IMR-90 (cell line): Measurements from ENCODE around the gene PIK3C2A. TPM values are rescaled to one million over a fixed set of nuclear protein-coding genes. Genes with fewer than 3 reads are reported as not detected.
A peak's percentile ranks its signal among the peaks of the same experiment; 100 is the strongest.

Experiments used
- ATAC-seq: fragments of 200-7000 bp; cut with Tn5 transposase; 2 replicates; pipeline ENCODE4 v1.9.1; 2020; ENCODE audit warnings: low read depth, mild to moderate bottlenecking, moderate library complexity
- BruUV-seq: library from RNA; stranded (reverse); fragments of 400-500 nt; replicated peaks from 2 replicates; lab custom pipeline; 2021; lab: Mats Ljungman, UMichigan
- CTCF ChIA-PET: fragments of 300-600 bp; formaldehyde crosslinking; extraction: SDS; loops from one replicate; lab custom pipeline; 2021; ENCODE audit warnings: antibody characterized with exemption; lab: Yijun Ruan, JAX
- POLR2A ChIA-PET: fragments of 300-600 bp; sonication (Branson Sonifier 250); formaldehyde crosslinking; loops from one replicate; lab custom pipeline; 2022; ENCODE audit warnings: antibody characterized with exemption; ENCODE audit not compliant: unreplicated experiment; lab: Charles Lee
- DNase-seq: peaks from one replicate; pipeline ENCODE4 v3.0.0; 2013
- H2AFZ ChIP-seq: replicated peaks from 2 replicates; pipeline ENCODE3; 2013; ENCODE audit warnings: low read length, mild to moderate bottlenecking; ENCODE audit not compliant: poor library complexity
- H2AK5ac ChIP-seq: 2 replicates; pipeline ENCODE4 v1.6.1; 2013; ENCODE audit warnings: low read depth, low read length, inconsistent platforms
- H2AK9ac ChIP-seq: replicated peaks from 2 replicates; pipeline ENCODE3; 2013; ENCODE audit warnings: mild to moderate bottlenecking, low read depth, low read length, moderate library complexity; ENCODE audit not compliant: poor library complexity
- H2BK120ac ChIP-seq: 2 replicates; pipeline ENCODE4 v1.6.1; 2013; ENCODE audit warnings: low read depth, low read length, inconsistent platforms
- H2BK15ac ChIP-seq: 3 replicates; pipeline ENCODE4 v1.6.1; 2013; ENCODE audit warnings: low read depth, low read length, inconsistent platforms
- H2BK20ac ChIP-seq: 2 replicates; pipeline ENCODE4 v1.6.1; 2013; ENCODE audit warnings: low read depth, mild to moderate bottlenecking, inconsistent platforms, low read length, moderate library complexity
- H2BK5ac ChIP-seq: 2 replicates; pipeline ENCODE4 v1.6.1; 2013; ENCODE audit warnings: mild to moderate bottlenecking, low read depth, low read length, inconsistent platforms; ENCODE audit not compliant: poor library complexity, severe bottlenecking
- H3K14ac ChIP-seq: replicated peaks from 2 replicates; pipeline ENCODE4 v1.6.1; 2013; ENCODE audit warnings: low read depth, low read length, inconsistent platforms
- H3K18ac ChIP-seq: 2 replicates; pipeline ENCODE4 v1.6.1; 2013; ENCODE audit warnings: low read depth, low read length, control low read depth
- H3K23ac ChIP-seq: 2 replicates; pipeline ENCODE4 v1.6.1; 2013; ENCODE audit warnings: low read depth, low read length, inconsistent platforms
- H3K27ac ChIP-seq: 2 replicates; pipeline ENCODE4 v1.5.1; 2013; ENCODE audit warnings: mild to moderate bottlenecking, control low read depth, low read length; ENCODE audit not compliant: insufficient read depth
- H3K27me3 ChIP-seq: 2 replicates; pipeline ENCODE4 v1.6.1; 2013; ENCODE audit warnings: low read length; ENCODE audit not compliant: control insufficient read depth, insufficient read depth
- H3K36me3 ChIP-seq: 2 replicates; pipeline ENCODE4 v1.6.1; 2013; ENCODE audit warnings: low read length, mixed read lengths; ENCODE audit not compliant: control insufficient read depth, insufficient read depth
- H3K4ac ChIP-seq: 2 replicates; pipeline ENCODE4 v1.6.1; 2013; ENCODE audit warnings: low read depth, low read length, inconsistent platforms
- H3K4me1 ChIP-seq: 2 replicates; pipeline ENCODE4 v1.6.1; 2013; ENCODE audit warnings: low read length, mixed read lengths; ENCODE audit not compliant: control insufficient read depth, insufficient read depth
- H3K4me2 ChIP-seq: 2 replicates; pipeline ENCODE4 v1.6.1; 2013; ENCODE audit warnings: low read depth, mild to moderate bottlenecking, control low read depth, low read length, moderate library complexity
- H3K4me3 ChIP-seq: 2 replicates; pipeline ENCODE4 v1.5.1; 2013; ENCODE audit warnings: low read depth, mild to moderate bottlenecking, control low read depth, low read length, moderate library complexity; ENCODE audit not compliant: insufficient read depth
- H3K56ac ChIP-seq: 2 replicates; pipeline ENCODE4 v1.6.1; 2013; ENCODE audit warnings: low read length, inconsistent platforms; ENCODE audit not compliant: insufficient read depth; ENCODE audit errors: extremely low read depth
- H3K79me1 ChIP-seq, 2 experiments: 2 replicates each; pipeline ENCODE4 v1.6.1; 2013; ENCODE audit warnings: low read length in 2 of 2, inconsistent platforms in 1 of 2, low read depth in 1 of 2
- H3K9ac ChIP-seq: 2 replicates; pipeline ENCODE4 v1.6.1; 2013; ENCODE audit warnings: low read depth, low read length, control low read depth
- H3K9me1 ChIP-seq: 2 replicates; pipeline ENCODE4 v1.6.1; 2013; ENCODE audit warnings: low read length, inconsistent platforms; ENCODE audit not compliant: insufficient read depth
- H3K9me3 ChIP-seq: 2 replicates; pipeline ENCODE4 v1.6.1; 2013; ENCODE audit warnings: low read length; ENCODE audit not compliant: control insufficient read depth, insufficient read depth
- H4K20me1 ChIP-seq: 2 replicates; pipeline ENCODE4 v1.6.1; 2013; ENCODE audit warnings: low read length, inconsistent platforms; ENCODE audit not compliant: insufficient read depth
- H4K5ac ChIP-seq: 2 replicates; pipeline ENCODE4 v1.6.1; 2013; ENCODE audit warnings: mild to moderate bottlenecking, low read depth, low read length, control low read depth
- H4K8ac ChIP-seq, 2 experiments: 2 replicates each; pipeline ENCODE4 v1.6.1; 2013; ENCODE audit warnings: low read depth in 2 of 2, low read length in 2 of 2, control low read depth in 1 of 2, inconsistent platforms in 1 of 2
- H4K91ac ChIP-seq: 2 replicates; pipeline ENCODE4 v1.6.1; 2013; ENCODE audit warnings: low read depth, low read length, inconsistent platforms; ENCODE audit not compliant: insufficient read depth
- MAFK ChIP-seq: IDR thresholded peaks from 2 replicates; pipeline ENCODE4 v1.6.1; 2012; ENCODE audit warnings: low read depth, low read length, improper control_type of control experiment
- NFE2L2 ChIP-seq: fragments of 150-350 bp; IDR thresholded peaks from 2 replicates; pipeline ENCODE4 v1.6.1; 2016; ENCODE audit warnings: low read depth, mild to moderate bottlenecking, low read length
- WGBS, 2 experiments: methylation state at CpG; one replicate each; pipeline versions ENCODE4 v1.1.5 to v1.1.7; 2013; ENCODE audit warnings: missing lambda C conversion rate in 2 of 2; ENCODE audit not compliant: insufficient read length in 1 of 2; ENCODE audit errors: extremely low coverage in 2 of 2; 5-methylcytosine and 5-hydroxymethylcytosine counted together
- dilution Hi-C: fragments of 300-500 bp; cut with HindIII; formaldehyde crosslinking; loops from one replicate; pipeline ENCODE4 v1.14.3; 2018; ENCODE audit warnings: low sequenced_read_pairs; ENCODE audit not compliant: unreplicated experiment
- in situ Hi-C: fragments of 300-500 bp; cut with MboI; formaldehyde crosslinking; loops from 3 replicates; pipeline ENCODE4 v1.14.3; 2019; ENCODE audit warnings: low sequenced_read_pairs, inconsistent platforms, mixed read lengths
- intact Hi-C: fragments of 100-400 bp; cut with micrococcal nuclease; formaldehyde crosslinking; loops from 2 replicates; pipeline ENCODE4 v1.10.0; 2022
- polyA plus RNA-seq, 3 experiments: library from polyadenylated mRNA; depleted of rRNA; stranded (reverse); fragments of >200 nt; gene quantifications; 2 replicates each; pipeline ENCODE4 v1.2.3, GENCODE V29; 2012; ENCODE audit warnings: low replicate concordance in 1 of 3
- total RNA-seq: library from RNA; depleted of rRNA; stranded (reverse); fragments of >200 nt; gene quantifications from 2 replicates; pipeline ENCODE4 v1.2.3, GENCODE V29; 2012

PIK3C2A gene
- total and polyA plus RNA-seq, 2 of the 4 experiments (the other 2 are of a cell fraction): 14.6 to 36.6 TPM

DNA sequence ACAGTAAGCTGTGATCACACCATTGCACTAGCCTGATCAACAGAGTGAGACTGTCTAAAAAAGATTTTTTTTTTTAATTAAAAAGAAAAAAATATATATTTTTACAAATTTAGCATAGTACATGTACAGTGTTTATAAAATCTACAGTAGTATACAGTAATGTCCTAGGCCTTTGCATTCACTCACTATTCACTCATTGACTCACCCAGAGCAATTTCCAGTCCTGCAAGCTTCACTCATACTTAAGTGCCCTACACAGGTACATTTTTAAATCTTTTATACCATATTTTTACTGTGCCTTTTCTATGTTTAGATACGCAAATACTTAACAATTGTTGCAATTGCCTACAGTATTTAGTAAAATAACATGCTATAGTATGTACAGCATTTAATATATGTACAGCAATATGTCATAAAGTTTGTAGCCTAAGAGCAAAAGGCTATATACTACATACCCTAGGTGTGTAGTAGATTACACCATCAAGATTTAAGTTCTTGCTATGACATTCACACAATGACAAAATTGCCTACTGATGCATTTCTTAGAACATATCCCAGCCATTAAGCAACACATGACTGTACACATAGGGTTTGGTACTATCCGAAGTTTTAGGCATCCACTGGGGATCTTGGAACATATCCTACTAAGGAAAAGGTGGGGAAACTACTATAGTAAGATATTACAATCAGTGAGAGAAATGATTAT, 22.8 kb downstream of the PIK3C2A start:
- no peaks in the 10 kb centered on the region for H3K27me3 ChIP-seq
- H4K8ac ChIP-seq: no peak overlapping the region
- no peaks in the 10 kb centered on the region for H3K9me3 ChIP-seq
- H2BK120ac ChIP-seq: no peak overlapping the region
- ChIA-PET CTCF (interaction anchor here (0.6 kb wide), 1 partner anchor 48 kb away, joined by 3 read pairs; no protein-coding TSS in a partner anchor), POLR2A (no interaction called here)
- H2BK5ac ChIP-seq: no peak overlapping the region
- in situ Hi-C loops (no loop called here), intact Hi-C loops (no loop called here), dilution Hi-C loops (no loop called here)
- no TSS peak for BruUV-seq
- TF ChIP-seq MAFK (peak; percentile 70), NFE2L2 (no peak)
- no peak overlapping the region for H4K91ac ChIP-seq
- no peak overlapping the region for H2AK9ac ChIP-seq
- 0 out of 2 replicates have a peak, but pooled peaks cover 1% of the 10 kb centered on the region for H3K36me3 ChIP-seq
- DNase-seq: no peak
- H2AFZ ChIP-seq: no peak overlapping the region
- H3K23ac ChIP-seq: no peak overlapping the region
- WGBS, 2 experiments: no CpG with 5 or more reads among the region's 2 CpGs
- H3K4ac ChIP-seq: no peak overlapping the region
- peaks cover 1% of the 10 kb centered on the region; the same call in 1 of the 2 replicates for H3K4me1 ChIP-seq
- H4K5ac ChIP-seq: no peak overlapping the region
- no peak for ATAC-seq
- no peak overlapping the region for H3K4me3 ChIP-seq
- no peak overlapping the region for H3K56ac ChIP-seq
- no peak overlapping the region for H3K18ac ChIP-seq
- no peak overlapping the region for H2AK5ac ChIP-seq
- H3K79me1 ChIP-seq: peaks cover 28 to 32% of the 10 kb centered on the region in 2 experiments
- no peak overlapping the region for H2BK15ac ChIP-seq
- no peak overlapping the region for H2BK20ac ChIP-seq
- no peak overlapping the region for H3K9ac ChIP-seq
- no peaks in the 10 kb centered on the region for H3K9me1 ChIP-seq
- peaks cover 4% of the 10 kb centered on the region; the same call in 1 of the 2 replicates for H4K20me1 ChIP-seq
- no peak overlapping the region for H3K14ac ChIP-seq
- no peak overlapping the region for H3K27ac ChIP-seq
- H3K4me2 ChIP-seq: no peak overlapping the region
